NB4 (cell line): ENCODE results near the gene GADD45G.

Experiments
- CTCF ChIP-seq: IDR thresholded peaks from one replicate; pipeline ENCODE4 v1.5.1; 2012; ENCODE audit warnings: low read depth, low read length
- MAX ChIP-seq: IDR thresholded peaks from 2 replicates; pipeline ENCODE4 v1.6.1; 2011; ENCODE audit warnings: low read depth, low read length
- MYC ChIP-seq: IDR thresholded peaks from 2 replicates; pipeline ENCODE4 v1.6.1; 2011; ENCODE audit warnings: low read depth, low read length
- POLR2A ChIP-seq: IDR thresholded peaks from 2 replicates; pipeline ENCODE4 v1.6.1; 2011; ENCODE audit warnings: mild to moderate bottlenecking; ENCODE audit not compliant: insufficient read length; ENCODE audit errors: extremely low read depth

- TF ChIP-seq CTCF (no peak), MAX (no peak), POLR2A (no peak), MYC (no peak)
Measured at GRCh38 chr9:89632736-89633135, 27.9 kb downstream of the GADD45G start.
